Measurements from ENCODE around the gene OSBP2.

GRCh38 chr22:30695871-30696655 lies 1.4 kb downstream of the OSBP2 start:
- TF ChIP-seq POLR2A (IDR thresholded peaks at IDR 0.05) (no peak), CTCF (IDR thresholded peaks at IDR 0.05) (no peak)
